Measurements from ENCODE around the gene CNTRL.

DNA sequence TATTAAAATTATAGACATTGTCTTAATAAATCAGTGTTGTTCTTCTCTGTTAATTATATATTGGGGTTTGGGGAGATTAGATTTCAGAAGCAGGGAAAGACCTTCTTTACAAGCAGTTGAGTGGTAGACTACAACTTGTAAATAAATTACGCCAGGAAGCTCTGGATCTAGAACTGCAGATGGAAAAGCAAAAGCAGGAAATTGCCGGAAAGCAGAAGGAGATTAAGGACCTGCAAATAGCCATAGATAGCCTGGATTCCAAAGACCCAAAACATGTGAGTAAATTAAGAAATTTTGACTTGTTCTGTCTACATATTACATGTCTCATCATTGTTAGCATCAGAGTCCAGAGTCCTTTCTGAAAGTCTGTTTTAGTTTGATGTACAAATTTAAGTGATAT, 43.5 kb downstream of the CNTRL start:
- TF ChIP-seq CTCF (IDR thresholded peaks at IDR 0.05; ENCODE audit: low read depth, low read length, poor library complexity, severe bottlenecking) (no peak), EZH2phosphoT487 (IDR thresholded peaks at IDR 0.05; ENCODE audit: borderline replicate concordance, low read length) (no peak)
